Liver (tissue), 3 donors: ENCODE data around the gene C22orf31.

ENCODE experiments used
- CTCF ChIP-seq: fragments of 150-350 bp; IDR thresholded peaks from 2 replicates; pipeline ENCODE4 v1.5.1; 2017; ENCODE audit warnings: improper control_type of control experiment, low read depth, low read length; ENCODE audit not compliant: missing input control
- EGR1 ChIP-seq, 2 donors: IDR thresholded peaks; 2 replicates each; pipeline ENCODE4 v1.6.1; 2016 to 2018; ENCODE audit warnings: antibody characterized with exemption in 2 of 2, low read depth in 2 of 2
- GABPA ChIP-seq, 2 donors: IDR thresholded peaks in 1 of 2; conservative IDR thresholded peaks in 1 of 2; 2 replicates each; pipeline ENCODE4 v1.6.1; 2016; ENCODE audit warnings: antibody characterized with exemption in 2 of 2, mild to moderate bottlenecking in 1 of 2, moderate library complexity in 1 of 2
- MAX ChIP-seq: IDR thresholded peaks from 2 replicates; pipeline ENCODE4 v1.6.1; 2016; ENCODE audit warnings: antibody characterized with exemption
- RAD21 ChIP-seq, 2 donors: IDR thresholded peaks; 2 replicates each; pipeline ENCODE4 v1.6.1; 2016; ENCODE audit warnings: antibody characterized with exemption in 2 of 2, mild to moderate bottlenecking in 2 of 2
- REST ChIP-seq: IDR thresholded peaks from 2 replicates; pipeline ENCODE4 v1.6.1; 2016; ENCODE audit warnings: antibody characterized with exemption, mild to moderate bottlenecking
- RXRA ChIP-seq, 2 donors: IDR thresholded peaks; 2 replicates each; pipeline ENCODE4 v1.6.1; 2017 to 2018; ENCODE audit warnings: antibody characterized with exemption in 2 of 2, mild to moderate bottlenecking in 1 of 2
- TAF1 ChIP-seq: conservative IDR thresholded peaks from 2 replicates; pipeline ENCODE4 v1.6.1; 2016; ENCODE audit warnings: antibody characterized with exemption, mild to moderate bottlenecking
- YY1 ChIP-seq: IDR thresholded peaks from 2 replicates; pipeline ENCODE4 v1.6.1; 2016; ENCODE audit warnings: antibody characterized with exemption, mild to moderate bottlenecking
- donor health status: healthy.
- donor health status: healthy.

- no peak for TF ChIP-seq CTCF
- no peak for TF ChIP-seq MAX
- TF ChIP-seq RXRA (IDR thresholded peaks at IDR 0.05): no peak
- no peak for TF ChIP-seq TAF1
- TF ChIP-seq REST: no peak
- TF ChIP-seq EGR1 (IDR thresholded peaks at IDR 0.05; ENCODE audit: low read depth in 2 of 2): no peak
- no peak for TF ChIP-seq YY1
- no peak for TF ChIP-seq GABPA (IDR thresholded peaks at IDR 0.05 in 1 of 2, conservative IDR thresholded peaks at IDR 0.05 in 1 of 2)
- no peak for TF ChIP-seq RAD21 (IDR thresholded peaks at IDR 0.05)
These were observed 33.2 kb downstream of the C22orf31 start for GRCh38 chr22:29028468-29028867.
